Measurements from ENCODE around the gene BEST2.

DNA sequence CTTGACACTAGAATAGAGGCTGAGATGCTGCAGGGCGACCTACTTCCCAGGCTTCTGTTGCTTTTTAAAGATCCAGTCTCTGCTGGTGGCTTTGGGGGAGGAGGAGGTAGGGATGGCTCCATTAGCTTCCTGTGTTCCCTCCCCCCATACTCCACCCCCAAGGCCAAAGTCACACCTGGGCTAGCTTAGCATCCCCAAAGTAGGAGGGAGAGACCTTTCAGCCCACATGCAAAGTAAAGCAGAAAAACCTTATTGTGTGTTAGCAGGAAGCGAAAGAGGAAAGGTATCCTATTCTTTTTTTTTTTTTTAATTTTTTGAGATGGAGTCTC lies 24.6 kb upstream of the BEST2 start:
- TF ChIP-seq, protein P1, sequence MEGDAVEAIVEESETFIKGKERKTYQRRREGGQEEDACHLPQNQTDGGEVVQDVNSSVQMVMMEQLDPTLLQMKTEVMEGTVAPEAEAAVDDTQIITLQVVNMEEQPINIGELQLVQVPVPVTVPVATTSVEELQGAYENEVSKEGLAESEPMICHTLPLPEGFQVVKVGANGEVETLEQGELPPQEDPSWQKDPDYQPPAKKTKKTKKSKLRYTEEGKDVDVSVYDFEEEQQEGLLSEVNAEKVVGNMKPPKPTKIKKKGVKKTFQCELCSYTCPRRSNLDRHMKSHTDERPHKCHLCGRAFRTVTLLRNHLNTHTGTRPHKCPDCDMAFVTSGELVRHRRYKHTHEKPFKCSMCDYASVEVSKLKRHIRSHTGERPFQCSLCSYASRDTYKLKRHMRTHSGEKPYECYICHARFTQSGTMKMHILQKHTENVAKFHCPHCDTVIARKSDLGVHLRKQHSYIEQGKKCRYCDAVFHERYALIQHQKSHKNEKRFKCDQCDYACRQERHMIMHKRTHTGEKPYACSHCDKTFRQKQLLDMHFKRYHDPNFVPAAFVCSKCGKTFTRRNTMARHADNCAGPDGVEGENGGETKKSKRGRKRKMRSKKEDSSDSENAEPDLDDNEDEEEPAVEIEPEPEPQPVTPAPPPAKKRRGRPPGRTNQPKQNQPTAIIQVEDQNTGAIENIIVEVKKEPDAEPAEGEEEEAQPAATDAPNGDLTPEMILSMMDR (conservative IDR thresholded peaks at IDR 0.05) = no peak
- TF ChIP-seq ZFX (IDR thresholded peaks at IDR 0.05) = no peak
